Heart left ventricle (tissue), 16 donors: ENCODE measurements around the gene RCC2. TPM values are rescaled to one million over a fixed set of nuclear protein-coding genes. Genes with fewer than 3 reads are reported as not detected.
"Not testable (repeated sequence)": the region's sequence is repeated elsewhere in the genome, so short reads cannot be mapped to it uniquely, and the experiment has no call there.

ENCODE experiments used
- ATAC-seq, 4 donors: fragments of 200-7000 bp; cut with Tn5 transposase; one replicate each; pipeline ENCODE4 v1.9.1; 2020 to 2022; ENCODE audit warnings: moderate library complexity in 4 of 4, mild to moderate bottlenecking in 3 of 4, moderate number of reproducible peaks in 1 of 4
- DNase-seq, 5 donors: peaks; one replicate each; pipeline ENCODE4 v3.0.0-alpha.2; 2020
- H3K27ac ChIP-seq, 12 donors: fragments of 200-600 bp; sonication (generic) in 4 of 12; one replicate each; pipeline versions ENCODE4 v1.5.0 to v1.8.0; 2016 to 2022; ENCODE audit warnings: mild to moderate bottlenecking in 2 of 12
- H3K27me3 ChIP-seq, 9 donors: fragments of 200-600 bp; sonication (generic) in 2 of 9; one replicate each; pipeline versions ENCODE4 v1.5.1 to v1.8.0; 2016 to 2022; ENCODE audit warnings: mild to moderate bottlenecking in 3 of 9
- H3K36me3 ChIP-seq, 9 donors: fragments of 200-600 bp; sonication (generic) in 2 of 9; one replicate each; pipeline versions ENCODE4 v1.5.0 to v1.8.0; 2018 to 2022; ENCODE audit warnings: mild to moderate bottlenecking in 2 of 9
- H3K4me1 ChIP-seq, 12 donors: fragments of 200-600 bp; sonication (generic) in 4 of 12; one replicate each; pipeline versions ENCODE4 v1.5.0 to v1.8.0; 2016 to 2022; ENCODE audit warnings: mild to moderate bottlenecking in 3 of 12
- H3K4me3 ChIP-seq, 12 donors: fragments of 200-600 bp; sonication (generic) in 4 of 12; one replicate each; pipeline versions ENCODE4 v1.5.0 to v1.8.0; 2017 to 2022; ENCODE audit warnings: mild to moderate bottlenecking in 9 of 12, moderate library complexity in 4 of 12
- H3K9me3 ChIP-seq, 12 donors: fragments of 200-600 bp; sonication (generic) in 4 of 12; one replicate each; pipeline versions ENCODE4 v1.5.0 to v1.8.0; 2016 to 2022; ENCODE audit warnings: mild to moderate bottlenecking in 1 of 12
- POLR2A ChIP-seq, 2 donors: fragments of 450-650 bp; IDR thresholded peaks; one replicate each; pipeline ENCODE4 v1.6.1; 2017; ENCODE audit warnings: antibody characterized with exemption in 2 of 2, mild to moderate bottlenecking in 2 of 2, moderate library complexity in 2 of 2
- WGBS, 4 donors: extraction: QIAGEN DNeasy Blood & Tissue Kit in 2 of 4; methylation state at CpG; one replicate each; pipeline versions ENCODE4 v1.1.5 to v1.1.7; 2013 to 2018; 5-methylcytosine and 5-hydroxymethylcytosine counted together
- intact Hi-C, 10 donors: fragments of 100-400 bp; cut with DNase I; formaldehyde crosslinking; loops; one replicate each; pipeline versions ENCODE4 v1.11.1 to v1.14.2; 2022
- polyA plus RNA-seq, 2 donors: library from polyadenylated mRNA; stranded (reverse); fragments of 200-250 nt; gene quantifications; one replicate each; pipeline ENCODE4 v1.2.3, GENCODE V29; 2013
- total RNA-seq, 9 donors: library from RNA; depleted of rRNA in 2 of 9; stranded (reverse); fragments of >200 nt in 2 of 9; fragmentation: NEBNext Ultra II Directional in 3 of 9; extraction: Animal tissue kit (Norgen Biotek cat#: 25700) in 3 of 9; gene quantifications; one replicate each; pipeline versions ENCODE4 v1.1.0 to v1.2.4, GENCODE V29; 2016 to 2023
- TF ChIP-seq, protein P1 (sequence below), 12 donors: fragments of 200-600 bp; sonication (generic) in 4 of 12; IDR thresholded peaks; one replicate each; pipeline versions ENCODE4 v1.5.0 to v1.8.0; 2018 to 2022; ENCODE audit warnings: antibody characterized with exemption in 12 of 12, mild to moderate bottlenecking in 5 of 12
- donor health status: ischemic (EF 13 %, LVEDD 7.1; RV severe dilation, severe dysfunction).
- donor health status: healthy with polysubstance abuse.
- donor health status: DM: no; HTN: yes; CAD: no.
- donor health status: DM: no; HTN: no; CAD: no.
- donor health status: ischemic (EF 25% LVEDD 6.9; RV normal size, moderate dysfunction).
- donor health status: ischemic (EF 25% LVEDD 5.7; RV mildly dilated, moderate dysfunction).
- donor health status: healthy.
- donor health status: DM: yes; HTN: yes; CAD: no.
- donor health status: ischemic (EF 35%, LVEDD 5.7; RV mildly dilated, moderate dysfunction).
- donor health status: nonischemic (EF 11% LVEDD 7.7; RV severe dilation, severe dysfunction).
- donor health status: DM: yes; HTN: yes; CAD: no.
- donor health status: PGD.
- donor health status: ischemic (EF 29% LVEDD 5.4; RV normal size, mild dysfunction).
- donor health status: nonischemic (EF 23%, LVEDD 6.1; RV moderate dilation, normal function).

The RCC2 gene
- total and polyA plus RNA-seq, 11 donors = 6.1 to 39.1 (median 14.3) TPM

DNA sequence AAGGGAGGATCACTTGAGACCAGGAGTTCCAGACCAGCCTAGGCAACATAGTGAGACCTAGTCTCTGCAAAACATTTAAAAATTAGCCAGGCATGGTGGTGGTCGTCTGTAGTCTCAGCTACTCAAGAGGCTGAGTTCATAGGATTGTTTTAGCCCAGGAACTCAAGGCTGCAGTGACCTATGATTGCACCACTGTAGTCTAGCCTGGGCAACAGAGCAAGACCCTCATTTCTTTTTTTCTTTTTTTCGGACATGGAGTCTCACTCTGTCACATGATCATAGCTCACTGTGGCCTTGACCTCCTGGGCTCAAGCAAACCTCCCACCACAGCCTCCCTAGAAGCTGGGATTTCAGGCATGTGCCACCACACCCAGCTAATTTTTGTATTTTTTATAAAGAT is 31.9 kb upstream of the RCC2 start:
- Histone ChIP-seq H3K27ac (no peak overlapping the region), H3K4me3 (no peak overlapping the region), H3K27me3 (peaks cover 0 to 9% (median 0%) of the 10 kb centered on the region in 9 donors), H3K9me3 (no peaks in the 10 kb centered on the region), H3K36me3 (no peaks in the 10 kb centered on the region), H3K4me1 (no peaks in the 10 kb centered on the region)
- no peak for TF ChIP-seq POLR2A (IDR thresholded peaks at IDR 0.05)
- TF ChIP-seq, protein P1, sequence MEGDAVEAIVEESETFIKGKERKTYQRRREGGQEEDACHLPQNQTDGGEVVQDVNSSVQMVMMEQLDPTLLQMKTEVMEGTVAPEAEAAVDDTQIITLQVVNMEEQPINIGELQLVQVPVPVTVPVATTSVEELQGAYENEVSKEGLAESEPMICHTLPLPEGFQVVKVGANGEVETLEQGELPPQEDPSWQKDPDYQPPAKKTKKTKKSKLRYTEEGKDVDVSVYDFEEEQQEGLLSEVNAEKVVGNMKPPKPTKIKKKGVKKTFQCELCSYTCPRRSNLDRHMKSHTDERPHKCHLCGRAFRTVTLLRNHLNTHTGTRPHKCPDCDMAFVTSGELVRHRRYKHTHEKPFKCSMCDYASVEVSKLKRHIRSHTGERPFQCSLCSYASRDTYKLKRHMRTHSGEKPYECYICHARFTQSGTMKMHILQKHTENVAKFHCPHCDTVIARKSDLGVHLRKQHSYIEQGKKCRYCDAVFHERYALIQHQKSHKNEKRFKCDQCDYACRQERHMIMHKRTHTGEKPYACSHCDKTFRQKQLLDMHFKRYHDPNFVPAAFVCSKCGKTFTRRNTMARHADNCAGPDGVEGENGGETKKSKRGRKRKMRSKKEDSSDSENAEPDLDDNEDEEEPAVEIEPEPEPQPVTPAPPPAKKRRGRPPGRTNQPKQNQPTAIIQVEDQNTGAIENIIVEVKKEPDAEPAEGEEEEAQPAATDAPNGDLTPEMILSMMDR (IDR thresholded peaks at IDR 0.05) = no peak
- no peak for ATAC-seq
- intact Hi-C loops = no loop called here
- 75 to 89% (median 82%) methylated on average over 2 of the region's 2 CpGs for WGBS, 4 donors
- no peak for DNase-seq

DNA sequence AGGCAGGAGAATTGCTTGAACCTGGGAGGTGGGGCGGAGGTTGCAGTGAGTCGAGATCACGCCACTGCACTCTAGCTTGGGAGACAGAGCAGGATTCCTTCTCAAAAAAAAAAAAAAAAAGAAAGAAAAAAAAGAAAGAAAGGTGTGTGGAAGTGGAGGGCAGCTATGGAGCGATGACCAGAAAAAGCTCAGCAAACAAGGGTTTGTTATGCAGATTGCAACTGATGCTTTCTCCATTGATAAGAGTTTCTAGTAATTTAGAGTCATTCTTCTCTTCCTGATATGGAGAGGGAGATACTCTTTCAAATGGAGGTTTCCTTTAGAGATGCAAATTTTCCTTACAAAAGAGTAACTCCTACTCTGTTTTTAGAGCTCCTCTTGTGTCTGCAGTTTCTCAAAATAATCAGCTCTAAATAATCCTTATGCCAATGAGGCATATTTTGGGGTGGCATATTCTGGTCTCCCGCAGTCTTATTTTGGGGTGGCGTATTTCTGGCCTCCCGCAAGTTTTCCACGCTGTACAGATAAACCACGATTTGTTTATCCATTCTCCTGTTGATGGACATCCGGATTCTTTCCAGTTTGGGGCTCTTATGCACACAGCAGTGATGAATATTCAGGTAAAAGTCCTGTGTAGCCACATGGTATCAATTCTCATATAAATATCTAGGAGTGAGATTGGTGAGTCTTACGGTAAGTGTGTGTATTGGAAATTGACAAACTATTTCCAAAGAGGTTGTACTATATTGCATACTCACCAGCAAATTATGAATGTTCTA is 30.7 kb upstream of the RCC2 start:
- Histone ChIP-seq H3K4me1 (no peaks in the 10 kb centered on the region), H3K27me3 (peaks cover 0 to 9% (median 0%) of the 10 kb centered on the region in 9 donors), H3K27ac (no peak overlapping the region), H3K9me3 (no peaks in the 10 kb centered on the region), H3K36me3 (no peaks in the 10 kb centered on the region), H3K4me3 (no peak overlapping the region)
- DNase-seq (no peak), ATAC-seq (no peak)
- TF ChIP-seq, protein P1 (IDR thresholded peaks at IDR 0.05) = no peak
- no peak for TF ChIP-seq POLR2A (IDR thresholded peaks at IDR 0.05)
- 49 to 53% (median 52%) methylated on average over 11 of the region's 11 CpGs for WGBS, 4 donors
- intact Hi-C loops = no loop called here

DNA sequence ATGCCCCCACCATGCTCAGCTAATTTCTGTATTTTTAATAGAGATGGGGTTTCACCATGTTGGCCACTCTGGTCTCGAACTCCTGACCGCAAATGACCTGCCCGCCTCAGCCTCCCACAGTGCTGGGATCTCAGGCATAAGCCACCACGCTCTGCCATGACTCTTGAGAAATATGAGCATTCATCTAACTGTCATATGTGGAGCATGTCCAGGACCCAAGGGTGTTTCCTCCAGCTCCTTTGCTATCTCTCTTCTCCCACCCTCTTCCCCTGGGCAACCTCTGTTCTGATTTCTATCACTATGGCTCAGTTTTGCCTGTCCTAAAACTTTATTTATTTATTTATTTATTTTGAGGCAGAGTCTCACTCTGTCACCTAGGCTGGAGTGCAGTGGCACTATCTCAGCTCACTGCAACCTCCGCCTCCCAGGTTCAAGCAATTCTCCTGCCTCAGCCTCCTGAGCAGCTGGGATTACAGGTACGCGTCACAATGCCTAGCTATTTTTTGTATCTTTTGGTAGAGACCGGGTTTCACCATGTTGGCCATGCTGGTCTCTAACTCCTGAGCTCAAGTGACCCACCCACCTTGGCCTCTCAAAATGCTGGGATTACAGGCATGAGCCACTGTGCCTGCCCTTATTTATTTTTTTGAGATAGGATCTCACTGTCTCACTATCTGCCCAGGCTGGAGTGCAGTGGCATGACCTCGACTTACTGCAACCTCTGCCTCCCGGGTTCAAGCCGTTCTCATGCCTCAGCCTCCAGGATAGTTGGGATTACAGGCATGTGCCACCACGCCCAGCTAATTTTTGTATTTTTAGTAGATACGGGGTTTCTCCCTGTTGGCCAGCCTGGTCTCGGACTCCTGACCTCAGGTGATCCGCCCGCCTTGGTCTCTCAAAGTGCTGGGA is 29.1 kb upstream of the RCC2 start:
- H3K27me3 ChIP-seq, ATAC-seq, intact Hi-C loops, H3K36me3 ChIP-seq, H3K4me1 ChIP-seq, H3K9me3 ChIP-seq, H3K4me3 ChIP-seq, H3K27ac ChIP-seq: not testable (repeated sequence)
- DNase-seq = peak in 1 of 5 donors; percentile 7
- WGBS, 4 donors = 82 to 90% (median 89%) methylated on average over 16 of the region's 16 CpGs

DNA sequence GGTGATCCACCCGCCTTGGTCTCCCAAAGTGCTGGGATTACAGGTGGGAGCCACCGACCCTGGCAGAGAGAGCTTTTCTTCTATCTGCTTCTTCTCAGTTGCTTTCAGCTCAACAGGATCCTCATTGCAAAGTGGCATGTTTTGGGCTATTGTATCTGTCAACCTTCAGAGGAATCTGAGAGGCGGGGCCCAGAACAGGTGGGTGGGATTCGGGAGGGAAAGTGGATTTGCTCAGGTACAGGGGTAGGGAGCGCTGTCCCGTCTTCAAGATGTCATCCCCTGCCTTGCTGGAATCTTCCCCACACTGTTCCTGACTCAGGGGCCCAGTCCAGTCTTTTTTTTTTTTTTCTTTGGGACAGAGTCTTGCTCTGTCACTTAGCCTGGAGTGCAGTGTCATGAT is 26.9 kb upstream of the RCC2 start:
- Histone ChIP-seq H3K4me3 (no peak overlapping the region), H3K9me3 (no peaks in the 10 kb centered on the region), H3K36me3 (no peaks in the 10 kb centered on the region), H3K27ac (no peak overlapping the region), H3K27me3 (peaks cover 0 to 9% (median 0%) of the 10 kb centered on the region in 9 donors), H3K4me1 (no peaks in the 10 kb centered on the region)
- WGBS, 4 donors = 66 to 83% (median 71%) methylated on average over 6 of the region's 6 CpGs
- no peak for TF ChIP-seq POLR2A (IDR thresholded peaks at IDR 0.05)
- TF ChIP-seq, protein P1 (IDR thresholded peaks at IDR 0.05) = no peak
- intact Hi-C loops = no loop called here
- ATAC-seq (no peak), DNase-seq (no peak)
